Ascending aorta (tissue), 2 donors: ENCODE measurements around the gene IDNK. TPM values are rescaled to one million over a fixed set of nuclear protein-coding genes. Genes with fewer than 3 reads are reported as not detected.

Source experiments
- DNase-seq, 2 donors: peaks; one replicate each; pipeline ENCODE4 v3.0.0-alpha.2; 2019; ENCODE audit warnings: low spot score in 2 of 2
- H3K27ac ChIP-seq, 2 donors: fragments of 200-600 bp; sonication (generic); one replicate each; pipeline ENCODE4 v1.5.1; 2016 to 2017; ENCODE audit warnings: mild to moderate bottlenecking in 1 of 2
- H3K27me3 ChIP-seq: fragments of 200-600 bp; sonication (generic); one replicate; pipeline ENCODE4 v1.5.1; 2017
- H3K36me3 ChIP-seq, 2 donors: fragments of 200-600 bp; sonication (generic); one replicate each; pipeline ENCODE4 v1.5.1; 2016
- H3K4me1 ChIP-seq, 2 donors: fragments of 200-600 bp; sonication (generic); one replicate each; pipeline ENCODE4 v1.5.1; 2016 to 2017; ENCODE audit warnings: mild to moderate bottlenecking in 1 of 2
- H3K4me3 ChIP-seq, 2 donors: fragments of 200-600 bp; sonication (generic); one replicate each; pipeline ENCODE4 v1.5.1; 2016 to 2017; ENCODE audit warnings: mild to moderate bottlenecking in 1 of 2
- H3K9me3 ChIP-seq, 2 donors: fragments of 200-600 bp; sonication (generic); one replicate each; pipeline ENCODE4 v1.5.1; 2016
- CTCF ChIP-seq, 3 experiments: fragments of 200-600 bp in 2 of 3; fragments of 450-650 bp in 1 of 3; sonication (generic) in 2 of 3; IDR thresholded peaks; one replicate each; pipeline ENCODE4 v1.5.1; 2016 to 2019; ENCODE audit warnings: antibody characterized with exemption in 3 of 3, mild to moderate bottlenecking in 1 of 3, moderate library complexity in 1 of 3
- intact Hi-C: fragments of 100-400 bp; cut with DNase I; formaldehyde crosslinking; loops from one replicate; pipeline ENCODE4 v1.15.1; 2023
- total RNA-seq: library from RNA; depleted of rRNA; stranded (reverse); fragments of >200 nt; gene quantifications from one replicate; pipeline ENCODE4 v1.1.0, GENCODE V29; 2016

Gene IDNK
- total RNA-seq, 1 donor from 2014 or later: not detected

DNA sequence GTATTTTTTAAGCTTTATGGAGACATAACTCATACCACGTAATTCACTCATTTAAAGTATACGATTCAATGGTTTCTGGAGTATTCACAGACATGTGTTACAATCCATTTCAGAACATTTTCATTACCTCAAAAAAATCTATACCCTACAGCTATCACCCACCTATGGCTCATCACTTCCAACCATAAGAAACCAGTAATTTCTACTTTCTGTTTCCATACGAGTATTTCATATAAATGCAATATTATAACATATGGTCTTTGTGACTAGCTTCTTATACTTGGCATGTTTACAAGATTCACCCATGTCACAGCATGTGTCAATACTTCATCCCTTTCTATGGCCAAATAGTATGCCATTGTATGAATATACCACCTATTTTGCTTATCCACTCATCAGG, 66.0 kb downstream of the IDNK start:
- peaks cover 0 to 2% of the 10 kb centered on the region in 2 donors for H3K4me1 ChIP-seq
- intact Hi-C loops: no loop called here
- no peaks in the 10 kb centered on the region for H3K27me3 ChIP-seq
- H3K36me3 ChIP-seq: peaks cover 0 to 4% of the 10 kb centered on the region in 2 donors
- no peak overlapping the region for H3K4me3 ChIP-seq
- H3K9me3 ChIP-seq: no peaks in the 10 kb centered on the region
- H3K27ac ChIP-seq: no peak overlapping the region
- TF ChIP-seq CTCF (IDR thresholded peaks at IDR 0.05): no peak
- no peak for DNase-seq

DNA sequence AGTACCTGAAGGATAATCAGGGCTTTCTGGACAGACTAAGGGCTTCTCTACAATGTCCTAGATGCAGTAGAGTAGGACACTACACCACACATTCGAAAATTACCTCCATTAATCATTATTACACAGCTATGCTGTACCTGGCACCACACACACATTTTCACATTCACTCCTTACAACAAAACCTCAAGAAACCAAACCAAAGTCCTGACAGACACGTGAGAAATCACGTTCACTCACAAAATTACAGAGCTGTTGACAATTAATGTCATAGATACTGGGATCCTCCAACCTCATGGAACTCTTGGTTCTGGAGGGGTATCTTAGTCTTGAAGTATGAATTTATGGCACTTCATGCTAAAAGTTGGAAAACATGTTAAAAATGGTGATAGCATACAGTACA, 68.5 kb downstream of the IDNK start:
- Histone ChIP-seq H3K4me1 (peaks cover 0 to 4% of the 10 kb centered on the region in 2 donors), H3K27ac (no peak overlapping the region), H3K36me3 (no peaks in the 10 kb centered on the region), H3K4me3 (no peak overlapping the region), H3K27me3 (no peaks in the 10 kb centered on the region), H3K9me3 (no peaks in the 10 kb centered on the region)
- no peak for TF ChIP-seq CTCF (IDR thresholded peaks at IDR 0.05)
- intact Hi-C loops: no loop called here
- DNase-seq: no peak

Other genes starting within 250 kb of the IDNK start
- gene FRMD3, start 84.7 kb upstream of the IDNK start, total RNA-seq: 8.5 TPM
- 118 TPM for gene UBQLN1, start 84.8 kb downstream of the IDNK start, total RNA-seq
- gene GKAP1, start 194.6 kb downstream of the IDNK start, total RNA-seq: not detected